NB4 (cell line): ENCODE results near the gene CBX5.
"Not testable (repeated sequence)": the region's sequence is repeated elsewhere in the genome, so short reads cannot be mapped to it uniquely, and the experiment has no call there.

Source experiments
- MYC ChIP-seq: IDR thresholded peaks from 2 replicates; pipeline ENCODE4 v1.6.1; 2011; ENCODE audit warnings: low read depth, low read length
- POLR2A ChIP-seq: IDR thresholded peaks from 2 replicates; pipeline ENCODE4 v1.6.1; 2011; ENCODE audit warnings: mild to moderate bottlenecking; ENCODE audit not compliant: insufficient read length; ENCODE audit errors: extremely low read depth
- TF ChIP-seq, protein P1 (sequence below): IDR thresholded peaks from one replicate; pipeline ENCODE4 v1.5.1; 2012; ENCODE audit warnings: low read depth, low read length
- TF ChIP-seq, protein P2 (sequence below): IDR thresholded peaks from 2 replicates; pipeline ENCODE4 v1.6.1; 2011; ENCODE audit warnings: low read depth, low read length

DNA sequence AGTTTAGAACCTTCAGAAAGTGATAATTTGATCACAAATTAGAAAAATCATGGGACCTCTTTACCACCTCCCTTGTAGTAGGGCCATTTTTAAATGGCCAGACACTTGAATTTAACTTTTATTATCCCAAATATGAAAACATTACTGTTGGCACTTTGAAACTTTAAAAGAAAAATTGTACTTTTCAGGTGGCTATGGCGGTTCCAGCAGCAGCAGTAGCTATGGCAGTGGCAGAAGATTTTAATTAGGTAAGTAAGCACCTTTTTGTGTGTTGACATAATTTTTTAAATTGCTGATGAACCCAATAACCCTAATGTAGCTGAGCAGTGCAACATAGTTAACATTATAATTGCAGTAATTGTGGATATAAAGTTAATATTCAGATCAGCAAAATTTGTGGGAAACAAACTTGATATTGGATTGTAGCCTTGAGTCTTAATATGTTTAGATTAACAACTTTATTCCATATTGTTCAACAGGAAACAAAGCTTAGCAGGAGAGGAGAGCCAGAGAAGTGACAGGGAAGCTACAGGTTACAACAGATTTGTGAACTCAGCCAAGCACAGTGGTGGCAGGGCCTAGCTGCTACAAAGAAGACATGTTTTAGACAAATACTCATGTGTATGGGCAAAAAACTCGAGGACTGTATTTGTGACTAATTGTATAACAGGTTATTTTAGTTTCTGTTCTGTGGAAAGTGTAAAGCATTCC lies 4.3 kb upstream of the CBX5 start:
- TF ChIP-seq, protein P1, sequence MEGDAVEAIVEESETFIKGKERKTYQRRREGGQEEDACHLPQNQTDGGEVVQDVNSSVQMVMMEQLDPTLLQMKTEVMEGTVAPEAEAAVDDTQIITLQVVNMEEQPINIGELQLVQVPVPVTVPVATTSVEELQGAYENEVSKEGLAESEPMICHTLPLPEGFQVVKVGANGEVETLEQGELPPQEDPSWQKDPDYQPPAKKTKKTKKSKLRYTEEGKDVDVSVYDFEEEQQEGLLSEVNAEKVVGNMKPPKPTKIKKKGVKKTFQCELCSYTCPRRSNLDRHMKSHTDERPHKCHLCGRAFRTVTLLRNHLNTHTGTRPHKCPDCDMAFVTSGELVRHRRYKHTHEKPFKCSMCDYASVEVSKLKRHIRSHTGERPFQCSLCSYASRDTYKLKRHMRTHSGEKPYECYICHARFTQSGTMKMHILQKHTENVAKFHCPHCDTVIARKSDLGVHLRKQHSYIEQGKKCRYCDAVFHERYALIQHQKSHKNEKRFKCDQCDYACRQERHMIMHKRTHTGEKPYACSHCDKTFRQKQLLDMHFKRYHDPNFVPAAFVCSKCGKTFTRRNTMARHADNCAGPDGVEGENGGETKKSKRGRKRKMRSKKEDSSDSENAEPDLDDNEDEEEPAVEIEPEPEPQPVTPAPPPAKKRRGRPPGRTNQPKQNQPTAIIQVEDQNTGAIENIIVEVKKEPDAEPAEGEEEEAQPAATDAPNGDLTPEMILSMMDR, result not testable (repeated sequence)
- TF ChIP-seq MYC, POLR2A: not testable (repeated sequence)
- TF ChIP-seq, protein P2, sequence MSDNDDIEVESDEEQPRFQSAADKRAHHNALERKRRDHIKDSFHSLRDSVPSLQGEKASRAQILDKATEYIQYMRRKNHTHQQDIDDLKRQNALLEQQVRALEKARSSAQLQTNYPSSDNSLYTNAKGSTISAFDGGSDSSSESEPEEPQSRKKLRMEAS, result not testable (repeated sequence)
